Muscle layer of duodenum (tissue), 2 donors: ENCODE data around the gene AGPAT3.

Source experiments
- H3K27ac ChIP-seq: one replicate; pipeline ENCODE4 v1.7.0; 2013; ENCODE audit warnings: mild to moderate bottlenecking, low read length
- H3K27me3 ChIP-seq: one replicate; pipeline ENCODE4 v1.7.0; 2013; ENCODE audit warnings: low read depth, mild to moderate bottlenecking, control low read depth, low read length
- H3K36me3 ChIP-seq, 2 donors: one replicate each; pipeline ENCODE4 v1.7.0; 2013; ENCODE audit warnings: low read length in 2 of 2, control low read depth in 1 of 2, mild to moderate bottlenecking in 1 of 2; ENCODE audit not compliant: insufficient read depth in 2 of 2, control insufficient read depth in 1 of 2
- H3K4me1 ChIP-seq, 2 donors: one replicate each; pipeline ENCODE4 v1.7.0; 2013; ENCODE audit warnings: low read length in 2 of 2, mild to moderate bottlenecking in 2 of 2, control low read depth in 1 of 2, moderate library complexity in 1 of 2; ENCODE audit not compliant: insufficient read depth in 2 of 2, control insufficient read depth in 1 of 2
- H3K4me3 ChIP-seq, 2 donors: one replicate each; pipeline ENCODE4 v1.7.0; 2013; ENCODE audit warnings: low read length in 2 of 2, low read depth in 1 of 2, mild to moderate bottlenecking in 1 of 2
- H3K9me3 ChIP-seq, 2 donors: one replicate each; pipeline ENCODE4 v1.7.0; 2013; ENCODE audit warnings: low read length in 2 of 2, control low read depth in 1 of 2, mild to moderate bottlenecking in 1 of 2; ENCODE audit not compliant: control insufficient read depth in 1 of 2
- donor health status: healthy.

The AGPAT3 gene

DNA sequence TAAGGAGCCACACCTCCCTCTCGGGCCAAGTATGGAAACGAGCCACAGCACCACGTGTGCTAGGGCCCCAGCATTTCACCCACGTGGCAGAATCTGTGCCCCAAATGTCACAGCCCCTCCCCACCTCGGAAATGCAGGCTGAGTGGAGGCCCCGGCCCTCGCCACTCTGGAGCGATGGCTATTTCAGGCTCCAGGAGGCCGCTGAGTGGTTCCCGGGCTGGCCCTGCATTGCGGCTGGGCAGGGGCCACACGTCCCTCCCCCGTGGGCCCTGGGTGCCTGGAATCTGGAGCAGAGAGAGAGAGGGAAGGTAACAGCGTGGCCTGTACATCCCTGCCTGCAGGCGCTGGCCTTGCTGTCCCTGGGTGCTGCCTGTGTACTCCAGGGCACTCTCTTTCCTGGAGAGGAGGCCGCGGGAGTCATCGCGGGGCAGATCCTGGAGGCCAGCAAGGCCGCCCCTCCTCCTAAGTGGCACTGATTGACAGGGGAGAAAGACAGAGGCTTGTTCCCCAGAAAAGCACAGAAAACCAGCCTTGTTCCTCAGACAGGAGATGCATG lies 79.1 kb downstream of the AGPAT3 start:
- Histone ChIP-seq H3K9me3 (peaks cover 0 to 9% of the 10 kb centered on the region in 2 donors), H3K27ac (no peak overlapping the region), H3K27me3 (no peaks in the 10 kb centered on the region), H3K4me3 (no peak overlapping the region), H3K36me3 (peaks cover 0 to 9% of the 10 kb centered on the region in 2 donors), H3K4me1 (peaks cover 0 to 10% of the 10 kb centered on the region in 2 donors)

DNA sequence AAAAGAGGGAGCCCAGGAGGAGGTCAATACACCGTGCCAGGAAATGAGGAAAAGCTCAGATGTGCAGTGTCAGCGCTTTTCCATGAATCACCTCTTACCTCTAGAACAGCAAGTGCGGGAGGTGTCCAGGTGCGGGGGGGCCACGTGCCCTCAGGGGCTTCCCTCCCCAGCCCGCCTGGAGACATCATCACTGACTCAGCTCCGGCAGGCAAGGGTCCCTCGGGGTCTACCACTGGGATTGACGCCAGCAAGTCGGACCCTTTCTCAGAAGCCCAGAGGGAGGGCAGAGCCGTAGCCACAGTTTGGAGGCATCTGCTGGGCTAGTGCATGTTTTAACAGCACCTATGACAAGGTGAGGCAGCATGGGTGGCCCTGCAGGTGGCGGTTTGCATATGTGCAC lies 79.7 kb downstream of the AGPAT3 start:
- H3K27ac ChIP-seq: no peak overlapping the region
- peaks cover 0 to 13% of the 10 kb centered on the region in 2 donors for H3K9me3 ChIP-seq
- peaks cover 0 to 6% of the 10 kb centered on the region in 2 donors for H3K4me1 ChIP-seq
- no peaks in the 10 kb centered on the region for H3K27me3 ChIP-seq
- no peak overlapping the region for H3K4me3 ChIP-seq
- peaks cover 0 to 14% of the 10 kb centered on the region in 2 donors for H3K36me3 ChIP-seq

GRCh38 chr21:43948740-43949498 lies 83.9 kb downstream of the AGPAT3 start:
- Histone ChIP-seq H3K4me1 (peaks cover 0 to 10% of the 10 kb centered on the region in 2 donors), H3K27ac (no peak overlapping the region), H3K27me3 (no peaks in the 10 kb centered on the region), H3K4me3 (no peak overlapping the region), H3K36me3 (peaks cover 0 to 14% of the 10 kb centered on the region in 2 donors), H3K9me3 (peaks cover 0 to 13% of the 10 kb centered on the region in 2 donors)

GRCh38 chr21:43949499-43950208 lies 84.6 kb downstream of the AGPAT3 start:
- peaks cover 0 to 13% of the 10 kb centered on the region in 2 donors for H3K9me3 ChIP-seq
- H3K27ac ChIP-seq: no peak overlapping the region
- no peaks in the 10 kb centered on the region for H3K27me3 ChIP-seq
- H3K4me3 ChIP-seq: no peak overlapping the region
- peaks cover 0 to 14% of the 10 kb centered on the region in 2 donors for H3K36me3 ChIP-seq
- H3K4me1 ChIP-seq: peaks cover 0 to 10% of the 10 kb centered on the region in 2 donors

GRCh38 chr21:43950481-43950880 lies 85.5 kb downstream of the AGPAT3 start:
- Histone ChIP-seq H3K4me1 (peaks cover 0 to 9% of the 10 kb centered on the region in 2 donors), H3K4me3 (no peak overlapping the region), H3K9me3 (peaks cover 0 to 13% of the 10 kb centered on the region in 2 donors), H3K36me3 (peaks cover 0 to 14% of the 10 kb centered on the region in 2 donors), H3K27ac (no peak overlapping the region), H3K27me3 (no peaks in the 10 kb centered on the region)

- no peak overlapping the region for H3K4me3 ChIP-seq
- H3K36me3 ChIP-seq: peaks cover 0 to 14% of the 10 kb centered on the region in 2 donors
- H3K9me3 ChIP-seq: peaks cover 0 to 13% of the 10 kb centered on the region in 2 donors
These were observed 85.9 kb downstream of the AGPAT3 start for GRCh38 chr21:43950936-43951335.

GRCh38 chr21:43951911-43952703 lies 87.1 kb downstream of the AGPAT3 start:
- Histone ChIP-seq H3K27me3 (no peaks in the 10 kb centered on the region), H3K36me3 (peaks cover 0 to 14% of the 10 kb centered on the region in 2 donors), H3K9me3 (peaks cover 0 to 13% of the 10 kb centered on the region in 2 donors), H3K4me1 (peaks cover 0 to 4% of the 10 kb centered on the region in 2 donors), H3K27ac (no peak overlapping the region), H3K4me3 (no peak overlapping the region)

More at GRCh38 chr21:43950936-43951335, 85.9 kb downstream of the AGPAT3 start:
- H3K4me1 ChIP-seq: peaks cover 0 to 4% of the 10 kb centered on the region in 2 donors
- H3K27me3 ChIP-seq: no peaks in the 10 kb centered on the region
- H3K27ac ChIP-seq: no peak overlapping the region

GRCh38 chr21:43953021-43953420 lies 88.0 kb downstream of the AGPAT3 start:
- Histone ChIP-seq H3K36me3 (peaks cover 0 to 9% of the 10 kb centered on the region in 2 donors), H3K4me1 (peaks cover 0 to 4% of the 10 kb centered on the region in 2 donors), H3K27ac (no peak overlapping the region), H3K27me3 (no peaks in the 10 kb centered on the region), H3K9me3 (peaks cover 0 to 13% of the 10 kb centered on the region in 2 donors), H3K4me3 (no peak overlapping the region)

DNA sequence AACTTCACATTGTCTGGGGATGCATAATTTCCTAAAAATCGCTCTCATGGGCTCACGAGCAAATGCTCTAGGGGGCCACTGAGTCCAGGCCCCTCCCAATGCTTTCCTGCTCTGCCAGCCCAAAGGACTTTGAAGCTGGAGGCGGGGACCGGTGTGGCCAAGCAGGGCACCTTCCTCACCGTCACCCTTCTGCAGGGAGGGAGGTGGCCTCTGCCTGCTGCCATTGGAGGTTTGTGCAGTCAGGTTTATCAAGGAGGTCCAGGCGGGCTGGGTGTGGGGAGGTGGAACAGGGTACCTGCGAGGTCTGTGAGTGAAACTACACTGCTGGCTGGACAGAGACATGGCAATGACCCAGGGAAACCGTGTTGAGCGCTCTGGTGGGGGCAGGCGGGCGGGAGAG lies 89.0 kb downstream of the AGPAT3 start:
- Histone ChIP-seq H3K36me3 (peaks cover 0 to 5% of the 10 kb centered on the region in 2 donors), H3K27me3 (no peaks in the 10 kb centered on the region), H3K27ac (no peak overlapping the region), H3K4me1 (peaks cover 0 to 4% of the 10 kb centered on the region in 2 donors), H3K9me3 (peaks cover 0 to 5% of the 10 kb centered on the region in 2 donors), H3K4me3 (no peak overlapping the region)

DNA sequence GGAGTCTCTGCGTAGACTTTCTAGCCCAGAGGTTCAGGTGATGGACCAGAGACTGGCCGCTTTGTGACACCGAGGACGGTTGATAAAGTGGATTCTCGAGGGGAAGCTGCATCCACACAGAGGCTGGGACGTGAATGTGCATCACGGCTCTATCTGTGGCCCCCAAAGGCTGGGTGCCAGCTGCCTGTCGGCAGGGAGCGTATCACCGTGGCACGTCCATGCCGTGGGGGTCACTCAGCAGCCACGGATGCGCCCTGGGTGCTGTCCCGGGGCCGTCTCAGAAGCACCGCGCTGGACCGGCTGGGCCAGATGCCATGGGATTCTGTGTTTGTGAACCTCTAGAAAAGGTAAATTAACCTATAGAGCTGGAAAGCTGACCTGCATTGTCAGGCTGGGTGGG lies 89.9 kb downstream of the AGPAT3 start:
- H3K27ac ChIP-seq: no peak overlapping the region
- peaks cover 0 to 4% of the 10 kb centered on the region in 2 donors for H3K4me1 ChIP-seq

More for the DNA sequence above, 89.9 kb downstream of the AGPAT3 start:
- no peak overlapping the region for H3K4me3 ChIP-seq
- H3K36me3 ChIP-seq: peaks cover 0 to under 1% of the 10 kb centered on the region in 2 donors
- H3K27me3 ChIP-seq: no peaks in the 10 kb centered on the region
- no peaks in the 10 kb centered on the region for H3K9me3 ChIP-seq
